Activated CD4-positive, alpha-beta T cell treated with anti-CD3 and anti-CD28 coated beads, Interleukin-2, amount 50 U/mL, for 16 hours (primary cell): ENCODE data around the gene FUS.
"Not testable (repeated sequence)": the region's sequence is repeated elsewhere in the genome, so short reads cannot be mapped to it uniquely, and the experiment has no call there.

ENCODE experiments used
- DNase-seq: peaks from one replicate; pipeline ENCODE4 v3.0.0-alpha.2; 2020

The FUS gene

GRCh38 chr16:31187808-31188189 is 7.9 kb downstream of the FUS start:
- DNase-seq, result no peak

GRCh38 chr16:31188450-31189411 is 8.8 kb downstream of the FUS start:
- DNase-seq, result no peak

- DNase-seq, result no peak
Observed at GRCh38 chr16:31189412-31189778, 9.5 kb downstream of the FUS start.

DNA sequence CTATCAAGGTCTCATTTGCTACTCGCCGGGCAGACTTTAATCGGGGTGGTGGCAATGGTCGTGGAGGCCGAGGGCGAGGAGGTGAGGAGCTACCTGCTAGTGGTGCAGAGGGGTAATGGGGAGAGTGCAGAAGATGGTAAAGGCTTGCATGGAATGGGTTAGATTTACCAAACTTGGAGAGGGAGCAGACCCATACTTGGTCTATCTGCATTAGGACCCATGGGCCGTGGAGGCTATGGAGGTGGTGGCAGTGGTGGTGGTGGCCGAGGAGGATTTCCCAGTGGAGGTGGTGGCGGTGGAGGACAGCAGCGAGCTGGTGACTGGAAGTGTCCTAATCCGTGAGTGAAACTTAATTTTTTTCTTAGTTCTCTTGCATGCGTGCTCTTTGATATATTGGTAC is 10.1 kb downstream of the FUS start:
- no peak for DNase-seq

- no peak for DNase-seq
Observed at GRCh38 chr16:31190818-31191444, 11.0 kb downstream of the FUS start.

GRCh38 chr16:31191697-31192428 is 11.9 kb downstream of the FUS start:
- DNase-seq, result no peak

GRCh38 chr16:31192856-31193642 is 13.1 kb downstream of the FUS start:
- no peak for DNase-seq

- DNase-seq, result no peak
Observed at GRCh38 chr16:31193874-31194273, 13.9 kb downstream of the FUS start.

GRCh38 chr16:31194898-31195297 is 15.0 kb downstream of the FUS start:
- no peak for DNase-seq

DNA sequence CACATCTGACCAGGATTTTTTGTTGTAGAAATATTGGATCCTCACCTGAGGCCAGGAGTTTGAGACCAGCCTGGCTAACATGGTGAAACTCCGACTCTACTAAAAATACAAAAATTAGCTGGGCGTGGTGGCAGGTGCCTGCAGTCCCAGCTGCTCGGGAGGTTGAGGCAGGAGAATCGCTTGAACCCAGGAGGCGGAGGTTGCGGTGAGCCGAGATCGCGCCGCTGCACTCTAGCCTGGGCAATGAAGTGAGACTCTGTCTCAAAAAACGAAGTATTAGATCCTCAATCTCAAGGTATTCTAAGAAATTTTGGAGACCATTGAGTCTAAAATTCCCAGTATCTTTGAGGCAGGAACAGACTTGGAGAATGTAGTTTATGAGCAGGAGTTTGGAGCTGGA is 15.9 kb downstream of the FUS start:
- not testable (repeated sequence) for DNase-seq

DNA sequence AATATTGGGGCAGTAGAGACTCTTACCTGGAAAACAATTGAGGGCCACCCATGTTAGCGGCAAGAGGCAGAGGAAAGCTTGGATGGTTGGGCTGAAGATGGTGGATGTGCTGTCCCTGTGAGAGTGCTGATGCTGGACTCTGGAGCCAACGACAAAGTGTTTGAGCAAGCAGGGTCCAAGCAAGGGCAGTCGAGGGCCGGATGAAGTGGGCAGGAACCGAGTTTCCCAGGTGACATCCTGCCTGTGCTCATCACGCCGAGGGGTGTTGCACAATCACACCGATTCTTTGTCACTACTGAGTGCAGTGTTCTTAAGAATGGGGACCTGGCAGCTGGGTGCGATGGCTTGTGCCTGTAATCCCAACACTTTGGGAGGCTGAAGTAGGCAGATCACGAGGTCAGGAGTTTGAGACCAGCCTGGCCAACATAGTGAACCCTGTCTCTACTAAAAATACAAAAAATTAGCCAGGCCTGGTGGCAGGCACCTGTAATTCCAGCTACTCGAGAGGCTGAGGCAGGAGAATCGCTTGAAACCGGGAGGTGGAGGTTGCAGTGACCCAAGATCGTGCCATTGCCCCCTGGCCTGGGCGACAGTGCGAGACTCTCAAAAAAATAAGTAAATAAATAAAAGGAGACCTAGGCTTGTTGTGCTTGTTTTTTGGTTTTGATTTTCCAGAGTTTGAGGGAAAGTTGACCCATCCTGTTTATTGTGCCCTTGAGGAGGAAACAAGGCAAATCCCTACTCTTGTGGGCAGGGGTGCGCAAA is 16.6 kb downstream of the FUS start:
- DNase-seq, result no peak

GRCh38 chr16:31198207-31198882 is 18.4 kb downstream of the FUS start:
- DNase-seq, result no peak

DNA sequence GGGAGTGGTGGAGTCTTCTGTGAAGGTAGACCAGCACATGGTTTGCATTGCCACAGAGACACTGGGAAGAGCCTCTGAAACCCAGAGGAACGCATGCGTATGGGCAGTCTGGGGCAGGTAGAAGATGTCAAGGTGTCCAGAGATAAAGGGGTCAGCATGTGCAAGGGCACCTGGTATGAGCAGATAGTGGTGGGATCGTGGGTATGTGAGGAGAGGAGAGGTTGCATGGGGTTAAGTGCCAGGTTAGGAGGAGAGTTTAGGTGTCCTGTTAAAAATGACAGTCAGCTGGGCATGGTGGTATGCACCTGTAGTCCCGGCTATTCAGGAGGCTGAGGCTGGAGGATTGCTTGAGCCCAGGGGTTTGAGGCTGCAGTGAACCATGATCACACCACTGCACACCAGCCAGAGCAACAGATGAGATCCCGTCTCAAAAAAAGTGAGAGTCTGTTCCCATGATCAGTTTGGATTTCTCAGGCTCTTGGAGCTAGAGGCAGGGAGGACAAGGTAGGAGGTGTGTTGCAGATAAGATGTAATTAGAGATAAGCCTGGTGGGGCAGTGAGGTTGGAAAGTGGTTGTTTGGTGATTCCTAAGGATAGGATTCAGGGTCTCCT is 19.6 kb downstream of the FUS start:
- no peak for DNase-seq

- DNase-seq, result not testable (repeated sequence)
Observed at GRCh38 chr16:31200111-31200510, 20.2 kb downstream of the FUS start.

DNA sequence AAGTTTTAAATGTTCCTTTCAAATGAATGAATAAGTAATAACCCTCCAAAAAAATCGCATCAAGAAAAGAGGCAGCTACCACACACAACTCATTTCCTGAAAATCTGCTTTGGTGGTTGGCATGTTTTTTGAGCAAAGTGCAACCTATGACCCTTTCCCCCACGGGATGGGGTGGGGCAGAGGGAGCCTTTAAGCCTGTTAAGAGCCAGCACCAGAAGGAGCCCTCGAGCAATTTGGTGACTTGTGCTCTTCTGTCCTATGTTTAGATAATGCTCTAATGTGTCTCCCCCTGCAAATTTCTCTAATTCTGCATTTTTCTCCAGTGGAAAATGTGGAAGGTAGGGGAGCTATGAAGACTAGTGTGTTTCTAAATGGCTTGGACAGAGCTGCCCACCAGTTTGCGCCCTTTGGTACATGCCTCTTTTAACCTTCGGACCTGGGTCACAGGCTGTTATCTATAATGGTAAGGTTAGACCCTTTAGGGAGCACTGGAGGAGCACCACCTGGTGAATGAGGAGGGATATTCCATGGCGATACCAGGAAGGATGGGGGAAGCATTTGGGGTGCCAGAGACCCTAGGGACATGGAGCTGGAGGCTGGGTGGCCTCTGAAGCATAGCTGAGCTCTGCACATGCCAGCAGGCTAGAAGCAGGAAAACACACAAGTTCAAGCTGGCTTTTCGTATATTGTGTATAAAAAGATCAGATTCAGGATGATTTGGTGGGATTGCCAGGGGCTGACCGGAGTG is 21.1 kb downstream of the FUS start:
- DNase-seq, result peak; percentile 60

DNA sequence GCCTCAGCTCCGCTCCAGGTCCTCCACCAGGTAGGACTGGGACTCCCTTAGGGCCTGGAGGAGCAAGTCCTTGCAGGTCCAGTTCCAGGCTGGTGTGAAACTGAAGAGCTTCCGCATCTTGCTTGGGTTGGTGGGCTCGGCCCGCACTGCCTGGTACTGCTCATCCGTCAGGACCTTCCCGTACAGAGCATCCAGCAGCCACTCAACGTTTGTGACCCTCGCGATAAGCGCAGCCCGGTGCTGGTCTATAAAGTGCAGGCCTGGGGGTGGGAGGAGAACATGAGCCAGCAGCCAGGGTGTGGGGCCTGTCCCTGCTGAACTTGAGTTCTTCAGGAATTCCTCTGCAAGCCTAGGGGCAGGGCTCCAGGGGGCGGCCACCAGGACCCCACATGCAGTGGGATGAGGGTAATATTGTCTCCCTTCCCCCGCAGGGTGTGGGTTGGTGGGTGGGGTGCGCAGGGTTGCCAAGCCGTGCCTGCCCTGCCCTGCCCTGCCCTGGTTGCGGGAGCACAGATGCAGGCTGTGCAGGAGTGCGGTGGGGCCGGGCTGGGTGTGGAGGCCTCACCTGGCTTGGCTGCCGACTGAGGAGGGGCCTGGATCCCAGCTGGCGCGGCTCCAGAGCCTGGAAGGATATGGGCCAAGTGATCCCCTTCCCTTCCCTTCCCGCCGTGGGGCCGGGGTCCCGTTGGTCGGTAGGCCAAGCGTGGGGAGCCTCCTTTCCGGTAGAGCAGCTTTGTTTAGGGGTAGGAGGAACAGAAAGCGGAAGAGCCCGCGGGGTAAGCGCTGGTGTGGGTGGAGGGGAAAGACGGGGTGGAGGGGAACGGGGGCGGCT is 21.9 kb downstream of the FUS start:
- DNase-seq, result peak; percentile 42

DNA sequence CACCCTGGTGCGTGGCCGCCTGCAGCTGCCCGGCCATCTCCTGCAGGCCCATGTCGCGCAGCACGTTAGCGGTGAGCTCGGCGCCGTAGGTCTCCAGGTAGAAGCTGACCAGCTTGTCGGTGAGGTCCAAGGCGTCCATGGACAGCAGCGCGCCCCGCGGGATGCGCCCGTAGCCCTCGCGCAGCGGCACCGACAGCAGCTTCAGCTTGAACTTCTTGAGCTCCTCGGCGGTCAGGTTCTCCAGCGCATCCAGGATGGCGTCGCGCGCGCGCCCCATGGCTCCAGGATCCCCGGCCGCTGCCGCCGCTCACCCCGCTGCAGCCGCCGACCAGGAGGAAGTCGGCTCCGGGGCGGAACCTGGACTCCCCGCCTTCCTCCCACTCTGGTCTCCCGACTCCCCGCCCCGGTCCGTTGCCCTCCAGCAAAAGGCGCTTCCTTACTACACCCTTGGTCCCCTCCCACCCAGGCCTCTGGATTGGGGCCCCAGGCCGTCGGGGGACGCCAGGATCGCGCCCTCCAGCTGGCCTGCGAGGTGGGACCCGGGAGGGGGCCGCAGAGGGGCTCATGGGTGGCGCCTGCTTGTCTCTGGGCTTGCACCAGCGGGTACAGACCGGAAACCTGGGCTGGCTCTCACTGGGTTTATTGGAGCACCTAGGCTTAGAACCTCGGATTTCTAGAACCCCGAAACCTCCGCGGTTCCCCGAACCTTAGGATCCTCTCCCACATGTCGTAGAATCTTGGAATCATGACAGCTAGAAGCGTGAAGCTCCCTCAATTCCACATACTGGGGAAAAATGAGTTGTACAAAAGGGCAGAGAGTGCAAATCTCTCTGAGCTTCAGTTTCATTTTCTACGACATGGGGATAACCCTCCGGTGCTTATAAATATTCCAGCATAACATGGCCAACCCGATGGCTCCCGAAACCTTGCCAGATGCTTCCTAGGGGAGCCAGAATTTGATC is 22.8 kb downstream of the FUS start, which contains the start of gene PYCARD:
TSS of gene PYCARD (minus strand) at position 347 of the 962 bp plus-strand sequence. CDS start at position 277, 70 bp downstream.
- no peak for DNase-seq
